Ishikawa (cell line): Measurements from ENCODE around the gene NTPCR.

Experiments used
- NFIC ChIP-seq: IDR thresholded peaks from 2 replicates; pipeline ENCODE4 v1.6.1; 2012
- RAD21 ChIP-seq: IDR thresholded peaks from 2 replicates; pipeline ENCODE4 v1.6.1; 2012; ENCODE audit warnings: low read depth
- TAF1 ChIP-seq: IDR thresholded peaks from 2 replicates; pipeline ENCODE4 v1.6.1; 2012; ENCODE audit warnings: low read depth, mild to moderate bottlenecking
- TF ChIP-seq, protein P1 (sequence below): IDR thresholded peaks from 2 replicates; pipeline ENCODE4 v1.6.1; 2012; ENCODE audit warnings: low read depth, mild to moderate bottlenecking

DNA sequence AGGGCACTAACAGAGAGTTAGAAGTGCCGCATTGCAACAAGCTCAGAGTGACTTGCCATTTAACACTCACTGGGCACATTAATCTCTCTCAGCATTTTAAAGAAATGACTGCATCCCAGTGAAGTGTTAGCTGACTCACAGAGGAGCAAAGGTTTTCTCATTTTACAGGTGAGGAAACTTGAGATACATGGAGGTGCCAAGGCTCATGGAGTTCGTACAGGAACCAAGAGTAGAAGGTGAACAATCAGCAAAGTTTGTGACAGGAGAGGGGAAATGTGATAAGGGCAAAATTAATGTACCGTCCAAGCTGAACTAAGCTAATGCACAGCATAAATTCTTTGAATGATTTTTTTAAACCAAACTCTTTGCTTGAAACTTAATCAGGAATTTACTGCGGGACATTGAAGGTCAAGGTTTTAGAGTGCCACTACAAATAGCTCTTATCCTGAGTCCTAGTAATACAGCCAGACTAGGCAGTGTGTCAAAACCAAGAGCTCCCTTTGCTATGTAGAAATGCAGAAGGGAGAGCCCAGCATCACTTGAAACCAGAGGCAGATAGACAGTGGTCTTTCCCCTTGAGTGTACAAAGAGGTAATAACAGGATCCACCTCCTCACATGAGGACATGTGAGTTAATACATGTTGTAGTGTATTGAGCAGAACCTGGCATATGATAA is 22.4 kb upstream of the NTPCR start:
- TF ChIP-seq TAF1: no peak
- no peak for TF ChIP-seq NFIC
- TF ChIP-seq, protein P1, sequence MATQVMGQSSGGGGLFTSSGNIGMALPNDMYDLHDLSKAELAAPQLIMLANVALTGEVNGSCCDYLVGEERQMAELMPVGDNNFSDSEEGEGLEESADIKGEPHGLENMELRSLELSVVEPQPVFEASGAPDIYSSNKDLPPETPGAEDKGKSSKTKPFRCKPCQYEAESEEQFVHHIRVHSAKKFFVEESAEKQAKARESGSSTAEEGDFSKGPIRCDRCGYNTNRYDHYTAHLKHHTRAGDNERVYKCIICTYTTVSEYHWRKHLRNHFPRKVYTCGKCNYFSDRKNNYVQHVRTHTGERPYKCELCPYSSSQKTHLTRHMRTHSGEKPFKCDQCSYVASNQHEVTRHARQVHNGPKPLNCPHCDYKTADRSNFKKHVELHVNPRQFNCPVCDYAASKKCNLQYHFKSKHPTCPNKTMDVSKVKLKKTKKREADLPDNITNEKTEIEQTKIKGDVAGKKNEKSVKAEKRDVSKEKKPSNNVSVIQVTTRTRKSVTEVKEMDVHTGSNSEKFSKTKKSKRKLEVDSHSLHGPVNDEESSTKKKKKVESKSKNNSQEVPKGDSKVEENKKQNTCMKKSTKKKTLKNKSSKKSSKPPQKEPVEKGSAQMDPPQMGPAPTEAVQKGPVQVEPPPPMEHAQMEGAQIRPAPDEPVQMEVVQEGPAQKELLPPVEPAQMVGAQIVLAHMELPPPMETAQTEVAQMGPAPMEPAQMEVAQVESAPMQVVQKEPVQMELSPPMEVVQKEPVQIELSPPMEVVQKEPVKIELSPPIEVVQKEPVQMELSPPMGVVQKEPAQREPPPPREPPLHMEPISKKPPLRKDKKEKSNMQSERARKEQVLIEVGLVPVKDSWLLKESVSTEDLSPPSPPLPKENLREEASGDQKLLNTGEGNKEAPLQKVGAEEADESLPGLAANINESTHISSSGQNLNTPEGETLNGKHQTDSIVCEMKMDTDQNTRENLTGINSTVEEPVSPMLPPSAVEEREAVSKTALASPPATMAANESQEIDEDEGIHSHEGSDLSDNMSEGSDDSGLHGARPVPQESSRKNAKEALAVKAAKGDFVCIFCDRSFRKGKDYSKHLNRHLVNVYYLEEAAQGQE: no peak
- TF ChIP-seq RAD21: no peak
